ENCODE results near the gene NISCH.
A peak's percentile ranks its signal among the peaks of the same experiment; 100 is the strongest.

Gene NISCH

GRCh38 chr3:52534281-52535183, 79.1 kb downstream of the NISCH start:
- peak overlapping the region; percentile 41 for H3K27ac Mint-ChIP-seq
- no peaks in the 10 kb centered on the region for H3K27me3 Mint-ChIP-seq
- ATAC-seq = no peak
- H3K9me3 Mint-ChIP-seq = no peaks in the 10 kb centered on the region
- H3K36me3 Mint-ChIP-seq = peaks cover 19% of the 10 kb centered on the region
- H3K4me3 Mint-ChIP-seq = peak overlapping the region; percentile 77
- peaks cover 52% of the 10 kb centered on the region for H3K4me1 Mint-ChIP-seq

DNA sequence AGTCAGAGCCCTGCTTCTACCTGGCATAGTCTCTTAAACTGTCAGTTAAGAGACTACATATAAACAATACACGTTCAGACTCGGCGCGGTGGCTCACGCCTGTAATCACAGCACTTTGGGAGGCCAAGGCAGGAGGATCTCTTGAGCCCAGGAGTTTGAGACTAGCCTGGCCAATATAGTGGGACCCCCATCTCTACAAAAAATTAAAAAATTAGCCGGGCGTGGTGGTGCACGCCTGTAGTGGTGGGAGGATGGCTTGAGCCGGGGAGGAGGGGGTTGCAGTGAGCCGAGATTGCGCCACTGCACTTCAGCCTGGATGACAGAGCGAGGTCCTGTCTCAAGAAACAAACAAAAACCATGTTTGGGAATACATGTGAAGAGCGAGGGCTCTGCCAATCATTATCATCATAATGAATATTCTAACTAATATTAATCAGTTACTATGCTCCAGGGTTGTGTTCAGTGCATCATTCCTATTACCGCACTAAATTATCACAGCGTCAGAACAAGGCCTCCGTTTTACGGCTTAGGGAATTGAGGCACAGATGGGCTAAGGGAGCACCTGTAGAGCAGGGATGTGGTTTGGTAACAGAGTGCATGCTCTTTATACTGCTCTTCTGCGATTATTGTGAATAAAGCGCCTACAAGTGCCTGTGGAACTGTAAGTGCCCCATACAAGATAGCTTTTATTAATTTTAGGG, 80.2 kb downstream of the NISCH start:
- H3K27ac Mint-ChIP-seq = peak overlapping the region; percentile 99
- H3K4me3 Mint-ChIP-seq = peak overlapping the region; percentile 97
- no peak for ATAC-seq
- H3K9me3 Mint-ChIP-seq = no peaks in the 10 kb centered on the region
- H3K27me3 Mint-ChIP-seq = no peaks in the 10 kb centered on the region
- peaks cover 19% of the 10 kb centered on the region for H3K36me3 Mint-ChIP-seq
- peaks cover 58% of the 10 kb centered on the region for H3K4me1 Mint-ChIP-seq

DNA sequence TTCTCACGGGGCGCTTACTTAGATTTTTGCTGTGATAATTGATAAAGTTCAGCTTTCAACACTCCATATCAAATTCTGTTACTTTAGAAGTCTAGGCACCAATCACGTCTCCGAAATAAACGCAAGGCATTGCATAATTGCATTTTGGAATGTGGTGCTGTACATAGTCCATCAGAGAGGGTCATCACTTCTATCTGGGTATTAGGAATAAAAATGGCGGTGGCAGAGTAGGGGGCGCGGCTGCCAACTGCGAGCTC, 80.6 kb downstream of the NISCH start:
- H3K4me3 Mint-ChIP-seq = peak overlapping the region; percentile 97
- peaks cover 58% of the 10 kb centered on the region for H3K4me1 Mint-ChIP-seq
- H3K9me3 Mint-ChIP-seq = no peaks in the 10 kb centered on the region
- no peaks in the 10 kb centered on the region for H3K27me3 Mint-ChIP-seq
- H3K36me3 Mint-ChIP-seq = peaks cover 19% of the 10 kb centered on the region
- peak overlapping the region; percentile 99 for H3K27ac Mint-ChIP-seq
- ATAC-seq = no peak

DNA sequence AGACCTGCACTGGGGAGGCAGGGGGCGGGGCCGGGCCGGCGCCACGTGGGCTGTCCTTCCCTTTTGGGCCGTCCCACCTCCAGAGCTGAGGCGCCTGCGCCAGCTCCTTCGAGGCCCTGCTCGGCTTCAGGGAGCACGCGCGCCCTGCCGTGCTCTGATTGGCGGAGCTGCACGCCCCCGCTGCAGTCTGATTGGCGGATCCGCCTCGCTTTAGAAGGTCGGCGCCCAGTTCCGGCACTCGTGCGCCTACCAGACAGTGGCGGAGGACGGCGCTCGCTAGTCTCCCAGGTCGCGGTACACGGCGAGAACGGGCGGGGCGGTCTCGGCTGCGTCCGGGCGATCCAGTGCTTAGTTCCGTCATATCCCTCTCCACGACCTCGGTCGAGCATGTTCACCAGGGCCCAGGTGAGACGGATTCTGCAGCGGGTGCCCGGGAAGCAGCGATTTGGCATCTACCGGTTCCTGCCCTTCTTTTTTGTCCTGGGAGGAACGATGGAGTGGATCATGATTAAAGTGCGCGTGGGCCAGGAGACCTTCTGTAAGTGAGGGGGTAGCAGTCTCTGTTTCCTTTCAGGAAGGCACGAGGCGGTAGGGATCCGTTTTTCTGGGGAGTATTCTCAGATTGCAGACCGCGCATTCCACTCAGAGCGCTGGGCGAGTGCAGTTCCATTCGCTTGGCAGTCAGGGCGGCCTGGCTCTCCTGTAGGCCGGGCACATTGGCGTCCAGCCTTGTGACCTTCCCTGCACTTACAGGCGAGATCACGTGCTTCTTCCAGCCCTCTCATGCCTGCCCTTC, 81.2 kb downstream of the NISCH start, which contains the start of gene UQCC5:
Gene UQCC5, plus strand, starts transcription at position 237 of the 796 bp plus-strand sequence. Its CDS starts 151 bp downstream, at position 388.
- peak within 1 kb of the TSS; percentile 99 for H3K27ac Mint-ChIP-seq

DNA sequence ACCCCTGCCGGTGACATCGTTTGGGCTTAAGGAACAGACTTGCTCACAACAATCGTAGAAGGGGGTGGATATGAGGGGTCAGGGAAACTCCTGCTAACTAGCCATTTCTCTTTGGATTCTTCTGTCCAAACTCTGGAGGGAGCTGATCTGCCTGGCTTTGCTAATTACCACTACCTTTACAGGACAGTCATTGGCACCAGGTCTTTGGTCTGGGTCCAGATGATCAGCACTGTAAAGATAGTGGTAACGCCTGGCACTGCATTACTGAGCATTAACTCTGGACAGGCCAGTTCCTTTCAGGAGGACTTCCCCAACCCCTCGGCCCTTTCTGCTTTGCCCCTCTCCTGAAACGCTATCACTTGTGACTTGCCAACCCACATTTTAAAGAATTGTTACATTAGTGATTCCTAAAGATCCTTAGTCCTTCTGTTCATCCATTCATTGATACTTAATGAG, 81.8 kb downstream of the NISCH start:
- Mint-ChIP-seq H3K9me3 (no peaks in the 10 kb centered on the region), H3K27ac (peak overlapping the region; percentile 99), H3K27me3 (no peaks in the 10 kb centered on the region), H3K36me3 (peaks cover 26% of the 10 kb centered on the region), H3K4me1 (peaks cover 58% of the 10 kb centered on the region), H3K4me3 (peak overlapping the region; percentile 97)
- ATAC-seq = no peak

More for the DNA sequence above, 81.2 kb downstream of the NISCH start, which contains the start of gene UQCC5:
- ATAC-seq = peak; percentile 97
- peaks cover 20% of the 10 kb centered on the region for H3K36me3 Mint-ChIP-seq
- H3K4me1 Mint-ChIP-seq = peaks cover 58% of the 10 kb centered on the region
- H3K9me3 Mint-ChIP-seq = no peaks in the 10 kb centered on the region
- H3K27me3 Mint-ChIP-seq = no peaks in the 10 kb centered on the region
- peak within 1 kb of the TSS; percentile 97 for H3K4me3 Mint-ChIP-seq

GRCh38 chr3:52537726-52538421, 82.5 kb downstream of the NISCH start:
- Mint-ChIP-seq H3K9me3 (no peaks in the 10 kb centered on the region), H3K27ac (peak overlapping the region; percentile 99), H3K4me3 (peak overlapping the region; percentile 97), H3K27me3 (no peaks in the 10 kb centered on the region), H3K36me3 (peaks cover 26% of the 10 kb centered on the region), H3K4me1 (peaks cover 51% of the 10 kb centered on the region)
- no peak for ATAC-seq

DNA sequence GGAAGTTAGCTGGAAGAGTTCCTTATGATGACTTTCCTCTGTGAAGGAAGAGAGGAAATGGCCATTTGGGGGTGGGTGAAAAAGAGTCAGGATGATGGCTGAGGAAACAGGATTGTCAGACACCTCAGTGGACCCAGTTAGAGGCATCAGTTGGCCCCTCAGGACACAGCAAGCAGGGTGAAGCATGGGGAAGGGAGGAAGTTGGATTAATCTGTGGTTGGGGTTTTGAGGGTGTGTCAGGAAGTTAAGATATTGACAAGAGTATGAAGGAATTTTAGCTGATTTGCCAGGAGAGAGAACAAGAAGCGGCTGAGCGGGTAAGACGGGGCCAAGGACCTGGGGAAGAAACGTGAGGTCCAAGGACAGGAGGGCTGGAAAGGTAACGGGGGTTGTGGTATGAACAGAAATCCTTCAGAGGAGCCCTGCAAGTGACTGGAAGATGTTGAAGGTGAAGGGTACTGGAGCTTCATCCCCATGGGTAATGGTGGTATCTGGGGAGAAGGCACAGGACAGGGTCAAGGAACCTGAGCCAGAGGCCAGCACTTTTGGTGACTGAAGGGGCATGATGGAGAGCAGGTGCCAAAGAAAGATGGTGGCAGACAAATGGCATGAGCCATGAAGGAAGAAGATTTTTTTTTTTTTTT, 83.7 kb downstream of the NISCH start:
- H3K27me3 Mint-ChIP-seq = no peaks in the 10 kb centered on the region
- H3K36me3 Mint-ChIP-seq = peaks cover 26% of the 10 kb centered on the region
- no peaks in the 10 kb centered on the region for H3K9me3 Mint-ChIP-seq
- H3K4me1 Mint-ChIP-seq = peaks cover 49% of the 10 kb centered on the region
- peak overlapping the region; percentile 5 for H3K27ac Mint-ChIP-seq
- ATAC-seq = no peak
- H3K4me3 Mint-ChIP-seq = peak overlapping the region; percentile 21

DNA sequence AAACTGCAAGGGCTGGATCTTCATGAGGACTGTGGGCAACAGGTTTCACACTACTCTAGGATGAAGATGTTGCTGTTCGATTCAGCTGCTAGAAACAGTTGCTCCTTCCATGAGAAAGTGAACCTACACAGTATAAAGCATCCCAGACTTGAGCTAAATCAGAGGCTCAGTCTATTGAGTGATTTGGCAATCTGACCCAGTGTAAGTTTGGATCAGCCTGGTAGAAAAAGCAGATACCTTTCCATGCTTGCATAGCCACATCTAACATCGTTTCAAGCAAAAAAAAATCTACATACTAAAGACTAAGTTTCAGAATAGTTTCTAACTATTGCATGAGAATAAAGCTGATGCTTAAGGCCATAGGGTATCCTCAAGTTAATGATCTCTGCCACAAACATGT, 85.6 kb downstream of the NISCH start:
- no peaks in the 10 kb centered on the region for H3K9me3 Mint-ChIP-seq
- no peak overlapping the region for H3K4me3 Mint-ChIP-seq
- peaks cover 39% of the 10 kb centered on the region for H3K4me1 Mint-ChIP-seq
- peaks cover 26% of the 10 kb centered on the region for H3K36me3 Mint-ChIP-seq
- no peak for ATAC-seq
- H3K27ac Mint-ChIP-seq = no peak overlapping the region
- H3K27me3 Mint-ChIP-seq = no peaks in the 10 kb centered on the region

Measured in stimulated activated memory B cell treated with anti-CD40 and anti-IgM and Interleukin-4, amounts not matched to agents 10 μg/mL and 1 μg/mL and 100 μg/mL, for 72 hours (primary cell).